Germinal center (tissue), 1 donor: ENCODE results near the gene SCT.

ENCODE experiments used
- DNase-seq: peaks from one replicate; pipeline ENCODE4 v3.0.0; 2012; ENCODE audit warnings: mixed read lengths, low spot score

The SCT gene

DNA sequence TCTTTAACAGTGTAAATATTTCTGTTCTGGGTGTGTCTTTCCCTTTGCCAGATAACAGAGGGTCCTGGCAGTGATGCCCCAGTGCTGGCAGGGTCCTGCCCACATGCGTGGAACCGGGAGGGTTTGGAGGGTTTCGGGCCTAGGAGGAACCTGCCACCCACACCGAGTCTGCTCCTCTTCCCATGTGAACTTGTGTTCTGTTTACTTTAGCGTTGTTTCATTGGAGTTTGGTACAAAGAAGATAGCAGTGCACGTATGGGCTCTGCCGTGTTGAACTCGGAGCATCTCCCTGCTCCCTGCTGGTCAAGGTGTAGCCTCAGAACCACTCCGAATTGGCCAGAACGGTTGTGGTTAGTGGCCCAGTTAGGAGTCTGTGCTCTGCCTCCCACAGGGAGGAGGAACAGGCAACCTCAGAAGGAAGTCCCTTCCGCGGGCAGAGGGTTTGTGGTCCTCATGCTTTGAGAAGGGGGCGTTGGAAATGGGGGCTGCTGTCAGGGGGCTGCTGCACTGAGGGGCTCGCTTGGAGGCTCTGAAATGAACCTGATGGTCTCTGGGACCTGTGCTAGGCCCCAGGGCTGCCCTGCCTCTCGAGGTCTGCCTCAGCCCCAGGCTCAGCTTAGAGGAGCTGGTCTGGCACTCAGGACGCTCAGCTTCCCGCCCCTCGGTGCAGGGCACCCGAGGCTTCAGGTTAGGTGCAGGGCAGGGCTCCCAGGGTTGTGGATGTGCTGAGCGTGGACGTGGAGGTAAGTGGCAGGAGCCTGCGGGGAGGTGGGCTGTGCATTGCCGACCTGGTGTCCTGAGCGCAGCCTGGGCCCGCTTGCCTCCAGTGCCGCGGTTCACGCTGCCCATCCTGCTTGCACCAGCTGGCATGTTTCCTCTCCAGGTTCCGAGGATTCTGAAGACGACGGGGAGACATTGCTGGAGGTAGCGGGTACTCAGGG is 40.3 kb downstream of the SCT start:
- no peak for DNase-seq

DNA sequence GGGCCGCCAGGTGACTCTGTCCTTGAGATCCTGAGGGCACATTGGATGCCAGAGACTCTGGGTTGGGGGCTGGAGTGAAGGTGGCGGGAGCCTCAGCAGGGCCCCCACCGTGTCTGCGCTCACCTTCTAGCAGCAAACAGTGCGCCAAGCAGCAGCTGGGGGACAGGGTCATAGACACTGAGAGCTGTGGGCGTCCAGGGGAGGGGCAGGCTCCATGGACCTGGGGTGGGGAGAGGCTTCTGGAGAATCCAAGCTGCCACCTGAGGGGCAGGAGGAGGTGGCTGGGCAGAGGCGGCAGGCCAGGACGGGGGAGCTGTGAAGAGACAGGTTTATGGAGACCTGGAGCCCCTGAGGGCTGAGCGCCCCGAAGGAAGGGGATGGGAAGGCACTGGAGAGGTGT is 42.7 kb downstream of the SCT start:
- no peak for DNase-seq

DNA sequence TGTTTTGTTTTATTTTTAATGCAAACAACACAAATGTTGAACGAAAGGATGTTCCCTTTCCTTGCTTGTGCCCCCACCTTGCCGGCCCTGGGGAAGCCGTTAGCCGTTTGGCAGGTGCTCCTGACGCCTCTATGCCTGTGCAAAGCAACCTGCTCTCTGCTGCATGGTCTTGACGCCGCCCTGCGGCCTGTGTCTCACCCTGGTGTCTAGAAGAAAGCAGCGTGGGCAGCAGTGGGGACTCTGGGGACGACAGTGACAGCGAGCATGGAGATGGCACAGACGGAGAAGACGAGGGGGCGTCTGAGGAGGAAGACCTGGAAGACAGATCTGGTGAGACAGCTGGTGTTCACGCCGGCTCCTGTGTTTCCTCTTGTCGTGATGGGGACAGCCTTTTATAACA is 45.2 kb downstream of the SCT start:
- DNase-seq: no peak

DNA sequence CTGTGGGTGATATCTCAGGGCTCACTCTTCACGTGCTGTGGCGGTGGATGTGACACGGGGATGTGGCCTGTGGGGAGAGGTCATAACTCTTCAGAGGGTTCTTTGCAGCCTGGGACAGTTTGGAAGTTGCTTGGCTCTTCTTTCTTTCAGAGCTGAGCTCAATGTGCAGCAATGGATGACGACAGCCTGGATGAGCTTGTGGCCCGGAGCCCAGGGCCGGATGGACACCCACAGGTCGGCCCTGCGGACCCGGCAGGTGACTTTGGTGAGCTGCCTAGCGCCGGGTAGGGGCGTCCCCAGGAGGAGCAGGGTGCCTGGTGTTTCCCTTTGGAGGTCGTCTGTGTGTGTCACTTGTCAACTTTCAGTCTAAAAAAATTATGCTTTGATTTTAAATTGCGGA is 45.6 kb downstream of the SCT start:
- DNase-seq: no peak

DNA sequence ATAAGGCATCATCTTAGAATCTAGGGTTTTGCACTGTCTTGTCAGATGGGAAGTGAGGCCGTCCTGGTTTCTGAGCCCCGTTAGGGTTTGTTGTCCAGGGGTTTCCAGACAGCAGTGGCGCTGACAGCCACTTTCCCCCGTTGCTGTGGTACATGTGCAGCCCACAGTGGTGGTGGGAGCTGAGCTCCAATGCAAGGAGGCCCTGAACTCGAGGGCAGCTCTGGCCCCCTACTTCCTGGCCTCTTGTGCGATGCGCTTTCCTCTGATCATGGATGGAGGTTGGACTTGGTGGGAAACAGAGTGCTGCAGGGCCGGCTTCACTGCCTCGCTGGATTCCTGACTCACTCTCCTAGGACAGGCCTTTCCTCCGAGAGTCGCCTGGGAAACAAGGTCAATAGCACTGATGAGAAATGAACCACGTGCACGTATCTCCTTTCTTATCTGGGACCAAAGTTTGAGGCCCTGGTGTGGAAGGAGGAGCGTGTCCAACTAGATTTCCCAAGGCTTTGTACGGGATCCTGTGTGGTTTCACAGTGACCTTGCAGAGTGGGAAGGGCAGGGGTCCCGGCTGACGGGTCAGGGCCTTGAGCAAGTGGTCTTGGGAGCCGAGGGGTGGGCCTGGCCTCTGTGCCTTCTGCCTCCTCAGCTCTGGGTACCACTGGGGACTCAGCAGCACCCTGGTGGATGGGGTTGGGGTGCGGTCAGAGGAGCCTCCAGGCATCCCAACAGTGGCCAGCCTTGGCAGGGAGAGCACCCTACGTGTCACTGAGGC is 47.0 kb downstream of the SCT start:
- no peak for DNase-seq

DNA sequence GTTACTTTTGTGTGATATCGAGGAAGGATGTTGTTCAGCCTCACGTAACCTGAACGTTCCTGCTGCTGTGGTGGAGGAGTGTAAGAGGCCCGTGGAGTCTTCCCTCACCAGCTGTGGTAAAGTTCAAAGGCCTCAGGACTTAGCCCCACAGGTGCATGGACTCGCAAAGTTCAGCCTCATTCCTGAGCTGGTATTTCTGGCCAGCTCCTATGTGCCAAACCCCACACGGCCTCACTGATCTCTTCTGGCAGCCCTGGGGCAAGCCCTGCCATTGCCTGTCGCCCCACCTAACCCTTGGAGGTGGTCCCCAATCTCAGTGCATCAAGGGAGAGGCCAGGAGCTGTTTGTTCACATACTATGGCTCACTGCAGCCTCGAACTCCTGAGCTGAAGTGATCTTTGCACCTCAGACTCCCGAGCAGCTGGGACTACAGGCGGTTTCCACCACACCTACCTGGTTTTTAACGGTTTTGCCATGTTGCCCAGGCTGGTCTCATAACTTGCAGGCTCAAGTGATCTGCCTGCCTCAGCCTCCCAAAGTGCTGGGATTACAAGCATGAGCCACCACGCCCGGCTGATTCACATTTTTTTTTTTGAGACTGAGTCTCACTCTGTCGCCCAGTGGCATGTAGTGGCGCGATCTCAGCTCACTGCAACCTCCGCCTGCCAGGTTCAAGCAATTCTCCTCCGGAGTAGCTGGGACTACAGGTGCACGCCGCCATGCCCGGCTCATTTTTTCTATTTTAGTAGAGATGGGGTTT is 48.5 kb downstream of the SCT start:
- no peak for DNase-seq

DNA sequence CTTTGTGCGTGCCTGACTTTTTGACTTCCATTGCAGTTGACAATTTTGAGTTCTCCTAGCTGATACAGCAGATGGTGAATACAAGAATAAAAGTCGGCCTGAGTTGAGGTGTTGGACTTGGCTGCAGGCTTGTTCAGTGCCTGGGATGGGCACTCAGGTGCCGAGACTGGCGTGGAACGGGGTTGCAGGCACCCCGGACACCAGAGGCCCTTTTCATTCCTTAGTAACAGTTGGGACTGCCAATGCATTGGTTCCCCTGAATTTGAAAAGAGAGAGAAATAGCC is 49.4 kb downstream of the SCT start:
- no peak for DNase-seq

DNA sequence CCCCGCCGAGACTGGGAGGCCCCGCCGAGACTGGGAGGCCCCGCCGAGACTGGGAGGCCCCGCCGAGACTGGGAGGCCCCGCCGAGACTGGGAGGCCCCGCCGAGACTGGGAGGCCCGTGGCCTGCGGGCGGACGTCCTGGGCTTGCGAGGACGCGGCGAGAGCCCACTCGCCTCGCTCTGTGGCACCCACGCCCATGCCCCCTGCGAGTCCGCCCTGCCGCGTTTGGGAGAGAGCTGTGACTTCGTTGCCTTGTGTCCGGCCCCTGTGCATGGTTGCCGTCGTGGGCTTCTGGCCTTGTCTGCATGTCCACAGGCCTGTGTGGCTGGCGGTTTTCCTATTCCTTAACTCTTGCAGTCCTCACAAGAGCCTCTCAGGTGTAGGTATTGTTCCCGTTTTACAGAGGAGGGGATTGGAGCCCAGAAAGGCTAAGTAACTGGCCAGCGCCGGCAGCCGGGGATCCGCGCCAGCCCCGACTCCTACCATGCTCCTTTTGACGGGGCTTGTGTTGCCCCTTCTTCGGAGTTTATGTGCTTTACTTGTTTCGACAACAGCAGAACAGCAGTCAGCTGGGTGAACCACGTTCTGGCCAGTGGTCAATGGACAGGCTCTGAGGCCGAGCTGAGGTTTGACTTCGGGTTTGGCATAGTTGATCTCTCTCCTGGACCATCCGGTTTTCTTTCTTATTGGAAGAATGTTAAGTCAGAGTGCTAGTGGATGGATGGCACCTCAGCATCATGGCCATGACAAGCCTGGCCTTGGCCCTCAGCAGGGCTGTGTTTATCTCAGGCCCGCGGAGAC is 50.0 kb downstream of the SCT start:
- no peak for DNase-seq
